IMR-90 (cell line): ENCODE results near the gene HPSE2.

Experiments
- CHD1 ChIP-seq: IDR thresholded peaks from 2 replicates; pipeline ENCODE4 v1.6.1; 2012; ENCODE audit warnings: low read depth, low read length, improper control_type of control experiment
- USF2 ChIP-seq: fragments of 150-350 bp; IDR thresholded peaks from 2 replicates; pipeline ENCODE4 v1.6.1; 2017; ENCODE audit warnings: mild to moderate bottlenecking, antibody characterized with exemption, low read length, low read depth

DNA sequence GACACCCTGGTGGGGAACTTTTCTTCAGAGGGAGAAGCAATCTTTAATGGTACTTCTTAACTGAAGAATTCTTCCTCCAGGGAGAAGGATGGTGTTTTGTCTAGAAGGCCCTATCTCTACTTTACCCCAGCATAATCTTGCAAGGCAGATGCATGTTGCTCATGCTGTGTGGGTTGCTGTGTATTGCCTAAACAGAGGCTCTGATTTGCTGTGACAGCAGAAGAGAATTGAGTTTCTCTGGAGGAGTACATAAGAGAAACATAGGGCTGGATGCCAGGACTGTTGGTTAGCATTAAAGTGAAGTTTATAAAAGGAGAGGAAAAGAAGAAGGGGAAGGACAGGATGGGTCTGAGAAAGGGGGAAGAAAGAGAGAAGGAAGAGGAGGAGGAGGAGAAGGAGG lies 540.8 kb downstream of the HPSE2 start:
- no peak for TF ChIP-seq CHD1
- no peak for TF ChIP-seq USF2
